ENCODE measurements around the gene EFNB1.

- TF ChIP-seq, protein P1, sequence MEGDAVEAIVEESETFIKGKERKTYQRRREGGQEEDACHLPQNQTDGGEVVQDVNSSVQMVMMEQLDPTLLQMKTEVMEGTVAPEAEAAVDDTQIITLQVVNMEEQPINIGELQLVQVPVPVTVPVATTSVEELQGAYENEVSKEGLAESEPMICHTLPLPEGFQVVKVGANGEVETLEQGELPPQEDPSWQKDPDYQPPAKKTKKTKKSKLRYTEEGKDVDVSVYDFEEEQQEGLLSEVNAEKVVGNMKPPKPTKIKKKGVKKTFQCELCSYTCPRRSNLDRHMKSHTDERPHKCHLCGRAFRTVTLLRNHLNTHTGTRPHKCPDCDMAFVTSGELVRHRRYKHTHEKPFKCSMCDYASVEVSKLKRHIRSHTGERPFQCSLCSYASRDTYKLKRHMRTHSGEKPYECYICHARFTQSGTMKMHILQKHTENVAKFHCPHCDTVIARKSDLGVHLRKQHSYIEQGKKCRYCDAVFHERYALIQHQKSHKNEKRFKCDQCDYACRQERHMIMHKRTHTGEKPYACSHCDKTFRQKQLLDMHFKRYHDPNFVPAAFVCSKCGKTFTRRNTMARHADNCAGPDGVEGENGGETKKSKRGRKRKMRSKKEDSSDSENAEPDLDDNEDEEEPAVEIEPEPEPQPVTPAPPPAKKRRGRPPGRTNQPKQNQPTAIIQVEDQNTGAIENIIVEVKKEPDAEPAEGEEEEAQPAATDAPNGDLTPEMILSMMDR (IDR thresholded peaks at IDR 0.05) = no peak
- TF ChIP-seq POLR2A (IDR thresholded peaks at IDR 0.05) = peak; percentile 19 to 29
Measured at GRCh38 chrX:68830419-68831404, 1.9 kb downstream of the EFNB1 start.
